ENCODE results near the gene RRAGA.
"Not testable (repeated sequence)": the region's sequence is repeated elsewhere in the genome, so short reads cannot be mapped to it uniquely, and the experiment has no call there.

The RRAGA gene, protein sequence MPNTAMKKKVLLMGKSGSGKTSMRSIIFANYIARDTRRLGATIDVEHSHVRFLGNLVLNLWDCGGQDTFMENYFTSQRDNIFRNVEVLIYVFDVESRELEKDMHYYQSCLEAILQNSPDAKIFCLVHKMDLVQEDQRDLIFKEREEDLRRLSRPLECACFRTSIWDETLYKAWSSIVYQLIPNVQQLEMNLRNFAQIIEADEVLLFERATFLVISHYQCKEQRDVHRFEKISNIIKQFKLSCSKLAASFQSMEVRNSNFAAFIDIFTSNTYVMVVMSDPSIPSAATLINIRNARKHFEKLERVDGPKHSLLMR

DNA sequence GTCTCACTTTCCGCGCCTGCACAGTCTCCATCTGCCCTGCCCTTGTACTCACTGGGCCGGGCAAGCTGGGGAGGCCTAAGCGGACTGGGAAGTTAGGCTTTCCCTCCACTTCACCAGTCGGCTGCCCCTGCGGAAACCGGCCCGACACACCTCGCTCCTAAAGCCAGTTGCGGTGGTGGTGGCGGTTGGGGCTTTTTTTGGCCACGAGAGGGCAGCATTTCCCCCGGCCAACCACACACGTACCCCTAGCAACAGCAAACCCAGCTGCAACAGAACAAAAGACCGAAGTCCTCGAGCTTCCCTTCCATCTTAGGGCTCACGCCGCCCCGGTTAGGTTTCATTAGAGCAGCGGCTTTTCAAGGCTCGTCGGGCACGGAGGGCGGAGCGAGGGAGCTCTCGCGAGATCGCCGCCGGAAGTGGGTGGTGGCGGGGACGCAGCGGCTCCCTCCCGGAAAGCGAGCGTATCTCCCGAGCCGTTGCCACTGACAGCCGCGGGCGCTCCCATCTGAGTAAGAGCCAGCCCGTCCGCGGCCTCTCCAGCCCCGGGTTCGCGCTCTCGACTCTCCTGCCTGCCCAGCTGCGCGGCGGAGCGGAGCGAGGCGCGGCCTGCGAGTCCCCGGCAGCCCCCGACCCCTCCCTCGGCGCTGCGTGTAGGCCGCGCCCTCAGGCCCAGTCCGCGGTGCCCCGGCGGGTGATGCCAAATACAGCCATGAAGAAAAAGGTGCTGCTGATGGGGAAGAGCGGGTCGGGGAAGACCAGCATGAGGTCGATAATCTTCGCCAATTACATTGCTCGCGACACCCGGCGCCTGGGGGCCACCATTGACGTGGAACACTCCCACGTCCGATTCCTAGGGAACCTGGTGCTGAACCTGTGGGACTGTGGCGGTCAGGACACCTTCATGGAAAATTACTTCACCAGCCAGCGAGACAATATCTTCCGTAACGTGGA is at the start of gene RRAGA:
Gene RRAGA, plus strand, starts transcription at position 462 of the 951 bp plus-strand sequence. Its CDS starts 233 bp downstream, at position 695.
- peak; percentile 95 for DNase-seq
- in situ Hi-C loops (cut with HindIII; ENCODE audit: low pct_ligation_motif_present, low pct_unique_long_range_greater_than_20kb, low sequenced_read_pairs) = no loop called here

DNA sequence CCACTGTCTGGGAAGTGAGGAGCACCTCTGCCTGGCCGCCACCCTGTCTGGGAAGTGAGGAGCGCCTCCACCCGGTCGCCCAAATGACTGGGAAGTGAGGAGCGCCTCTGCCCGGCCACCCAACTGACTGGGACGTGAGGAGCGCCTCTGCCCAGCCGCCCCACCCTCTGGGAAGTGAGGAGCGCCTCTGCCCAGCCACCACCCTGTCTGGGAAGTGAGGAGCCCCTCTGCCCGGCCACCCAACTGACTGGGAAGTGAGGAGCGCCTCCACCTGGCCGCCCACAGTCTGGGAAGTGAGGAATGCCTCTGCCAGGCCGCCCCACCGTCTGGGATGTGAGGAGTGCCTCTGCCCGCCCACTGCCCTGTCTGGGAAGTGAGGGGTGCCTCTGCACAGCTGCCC is 49.1 kb upstream of the RRAGA start:
- in situ Hi-C loops (cut with HindIII; ENCODE audit: low pct_ligation_motif_present, low pct_unique_long_range_greater_than_20kb, low sequenced_read_pairs) = no loop called here
- DNase-seq = no peak

DNA sequence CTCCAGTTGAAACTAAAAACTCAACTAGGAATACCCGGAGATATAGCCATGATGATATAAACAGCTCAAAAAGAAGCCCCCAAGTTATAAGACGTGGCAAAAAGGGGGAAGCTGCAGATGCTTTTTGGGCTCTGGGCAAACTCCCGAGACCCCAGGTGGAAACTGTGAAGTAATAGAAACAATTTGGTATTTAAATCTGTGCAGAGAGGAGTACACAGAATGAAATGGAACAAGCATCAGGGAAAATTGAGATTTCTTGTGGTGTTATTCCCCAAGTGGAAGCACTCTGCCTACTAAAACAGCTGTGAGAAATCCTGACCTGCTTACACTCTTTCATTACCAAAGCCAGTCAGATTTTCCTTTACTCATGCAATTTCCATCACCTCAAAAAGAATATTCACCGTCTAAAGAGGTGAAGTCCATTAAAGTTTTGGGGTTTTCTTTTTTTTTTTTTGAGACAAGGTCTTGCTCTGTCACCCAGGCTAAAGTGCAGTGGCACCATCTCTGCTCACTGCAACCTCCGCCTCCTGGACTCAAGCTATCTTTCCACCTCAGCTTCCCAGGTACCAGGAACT is 39.7 kb upstream of the RRAGA start:
- DNase-seq = no peak
- in situ Hi-C loops (cut with HindIII; ENCODE audit: low pct_ligation_motif_present, low pct_unique_long_range_greater_than_20kb, low sequenced_read_pairs) = no loop called here

DNA sequence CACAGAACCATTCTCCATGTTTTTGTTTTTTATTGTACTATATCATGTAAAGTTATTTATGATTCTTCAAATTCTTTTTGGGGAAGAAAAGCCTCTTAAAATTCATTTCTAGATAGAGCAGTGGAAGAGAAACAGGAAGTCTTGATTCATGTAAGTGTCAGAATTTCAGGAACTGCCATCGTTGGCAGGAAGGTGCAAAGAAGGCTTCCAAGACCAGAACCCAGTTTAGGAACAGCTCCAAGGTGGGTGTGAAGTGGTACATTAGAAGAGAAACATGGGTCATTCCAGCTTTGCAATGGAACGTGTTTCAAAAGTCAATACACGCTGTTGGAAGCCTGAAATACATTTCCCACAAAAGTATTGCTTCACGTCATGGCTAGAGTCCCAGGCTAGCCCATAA is 31.0 kb upstream of the RRAGA start:
- in situ Hi-C loops (cut with HindIII; ENCODE audit: low pct_ligation_motif_present, low pct_unique_long_range_greater_than_20kb, low sequenced_read_pairs) = no loop called here
- DNase-seq = no peak

DNA sequence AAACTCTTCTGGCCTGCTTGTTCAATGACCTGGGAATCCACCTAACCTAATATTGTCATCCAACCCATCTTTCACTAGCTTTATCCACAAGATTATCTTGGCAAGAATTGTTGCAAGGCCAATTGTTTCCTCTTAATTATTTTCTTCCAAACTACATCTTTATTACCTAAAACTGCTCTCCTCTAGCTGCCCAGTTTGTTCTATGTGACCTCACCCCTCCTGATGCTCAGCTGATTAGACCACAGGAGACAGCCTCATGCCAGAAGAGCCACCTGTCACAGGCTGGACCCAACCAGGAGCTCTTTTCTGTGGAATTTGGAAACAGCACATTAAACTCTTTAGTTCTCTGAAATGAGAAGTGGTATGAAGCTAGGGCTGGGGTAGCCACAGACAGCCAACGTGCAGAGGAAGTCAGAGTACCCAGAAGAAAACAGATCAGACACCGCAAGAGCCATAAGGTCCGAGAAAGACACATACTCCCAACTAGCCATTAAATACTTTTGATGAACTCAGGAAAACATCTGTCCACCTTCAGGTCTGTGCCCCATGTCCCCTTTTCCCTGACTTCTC is 28.3 kb upstream of the RRAGA start:
- in situ Hi-C loops (cut with HindIII; ENCODE audit: low pct_ligation_motif_present, low pct_unique_long_range_greater_than_20kb, low sequenced_read_pairs) = no loop called here
- no peak for DNase-seq

DNA sequence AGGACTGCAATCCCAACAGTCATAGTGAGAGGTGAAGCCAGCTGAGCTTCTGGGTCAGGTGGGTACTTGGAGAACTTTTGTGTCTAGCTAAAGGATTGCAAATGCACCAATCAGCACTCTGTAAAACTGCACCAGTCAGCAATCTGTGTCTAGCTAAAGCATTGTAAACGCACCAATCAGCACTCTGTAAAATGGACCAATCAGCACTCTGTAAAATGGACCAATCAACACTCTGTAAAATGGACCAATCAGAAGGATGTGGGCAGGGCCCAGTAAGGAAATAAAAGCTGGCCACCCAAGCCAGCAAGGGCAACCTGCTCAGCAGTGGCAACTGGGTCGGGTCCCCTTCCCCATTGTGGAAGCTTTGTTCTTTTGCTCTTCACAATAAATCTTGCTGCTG is 27.6 kb upstream of the RRAGA start:
- in situ Hi-C loops (cut with HindIII; ENCODE audit: low pct_ligation_motif_present, low pct_unique_long_range_greater_than_20kb, low sequenced_read_pairs); DNase-seq: not testable (repeated sequence)

DNA sequence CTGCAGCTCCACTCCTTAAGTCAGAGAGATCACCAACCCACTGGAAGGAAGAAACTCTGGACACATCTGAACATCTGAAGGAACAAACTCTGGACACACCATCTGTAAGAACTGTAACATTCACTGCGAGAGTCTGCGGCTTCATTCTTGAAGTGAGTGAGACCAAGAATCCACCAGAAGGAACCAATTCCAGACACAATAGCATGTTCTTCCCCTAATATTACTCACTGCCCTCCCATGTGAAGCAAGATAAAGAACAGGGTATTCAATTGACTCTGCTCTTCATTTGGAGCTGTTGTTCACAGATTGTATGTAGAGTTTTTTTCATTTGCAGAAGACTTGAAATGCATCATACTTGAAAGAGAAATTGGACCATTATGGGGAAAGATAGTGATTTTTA is 27.0 kb upstream of the RRAGA start:
- in situ Hi-C loops (cut with HindIII; ENCODE audit: low pct_ligation_motif_present, low pct_unique_long_range_greater_than_20kb, low sequenced_read_pairs) = no loop called here
- no peak for DNase-seq

DNA sequence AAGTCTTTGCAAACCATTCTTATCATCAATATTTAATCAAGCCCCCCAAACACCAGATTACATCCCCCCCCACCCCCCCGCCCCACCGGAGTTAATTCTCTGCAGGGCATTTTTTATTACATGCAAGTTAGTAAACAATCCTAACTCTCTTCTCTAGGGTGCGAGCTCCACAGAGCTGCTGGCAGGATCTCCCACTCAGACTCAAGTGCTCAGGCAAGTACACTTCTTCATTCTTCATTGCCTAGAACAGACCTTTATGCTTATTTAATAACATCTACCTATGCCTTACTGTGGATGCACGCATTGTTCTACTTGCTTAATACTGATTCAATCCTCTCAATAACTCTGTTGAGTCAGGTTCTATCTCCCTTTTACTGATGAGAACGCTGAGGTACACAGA is 26.1 kb upstream of the RRAGA start:
- no peak for DNase-seq
- in situ Hi-C loops (cut with HindIII; ENCODE audit: low pct_ligation_motif_present, low pct_unique_long_range_greater_than_20kb, low sequenced_read_pairs) = no loop called here

DNA sequence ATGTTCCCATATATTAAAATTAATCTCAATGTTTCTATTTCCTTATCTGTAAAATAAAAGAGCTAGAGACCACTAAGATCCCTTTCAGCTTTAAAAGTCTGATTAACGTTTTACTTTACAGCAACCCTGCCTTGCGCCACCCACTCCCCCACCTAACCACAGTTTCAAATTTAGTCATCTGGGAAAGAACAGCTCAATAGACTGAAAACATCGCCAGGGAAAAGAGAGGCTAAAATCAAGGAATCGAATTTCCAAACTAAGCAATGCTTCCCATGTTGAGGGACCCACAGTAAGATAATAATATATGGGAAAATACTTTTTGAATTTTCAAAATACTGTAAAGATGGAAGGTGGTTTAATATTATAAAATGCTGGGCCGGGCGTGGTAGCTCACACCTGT is 22.9 kb upstream of the RRAGA start:
- in situ Hi-C loops (cut with HindIII; ENCODE audit: low pct_ligation_motif_present, low pct_unique_long_range_greater_than_20kb, low sequenced_read_pairs) = no loop called here
- no peak for DNase-seq

DNA sequence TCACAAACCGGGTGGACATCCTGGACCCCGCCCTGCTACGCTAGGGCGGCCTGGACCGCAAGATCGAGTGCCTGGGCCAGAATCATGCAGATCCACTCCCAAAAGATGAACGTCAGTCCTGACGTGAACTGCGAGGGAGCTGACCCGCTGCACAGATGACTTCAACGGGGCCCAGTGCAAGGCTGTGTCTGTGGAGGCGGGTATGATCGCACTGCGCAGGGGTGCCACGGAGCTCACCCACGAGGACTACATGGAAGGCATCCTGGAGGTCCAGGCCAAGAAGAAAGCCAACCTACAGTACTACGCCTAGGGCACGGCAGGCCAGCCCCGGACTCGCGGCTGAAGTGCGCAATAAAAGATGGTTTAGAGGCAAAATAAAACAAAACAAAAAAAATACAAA is 21.4 kb upstream of the RRAGA start:
- DNase-seq = no peak
- in situ Hi-C loops (cut with HindIII; ENCODE audit: low pct_ligation_motif_present, low pct_unique_long_range_greater_than_20kb, low sequenced_read_pairs) = no loop called here

DNA sequence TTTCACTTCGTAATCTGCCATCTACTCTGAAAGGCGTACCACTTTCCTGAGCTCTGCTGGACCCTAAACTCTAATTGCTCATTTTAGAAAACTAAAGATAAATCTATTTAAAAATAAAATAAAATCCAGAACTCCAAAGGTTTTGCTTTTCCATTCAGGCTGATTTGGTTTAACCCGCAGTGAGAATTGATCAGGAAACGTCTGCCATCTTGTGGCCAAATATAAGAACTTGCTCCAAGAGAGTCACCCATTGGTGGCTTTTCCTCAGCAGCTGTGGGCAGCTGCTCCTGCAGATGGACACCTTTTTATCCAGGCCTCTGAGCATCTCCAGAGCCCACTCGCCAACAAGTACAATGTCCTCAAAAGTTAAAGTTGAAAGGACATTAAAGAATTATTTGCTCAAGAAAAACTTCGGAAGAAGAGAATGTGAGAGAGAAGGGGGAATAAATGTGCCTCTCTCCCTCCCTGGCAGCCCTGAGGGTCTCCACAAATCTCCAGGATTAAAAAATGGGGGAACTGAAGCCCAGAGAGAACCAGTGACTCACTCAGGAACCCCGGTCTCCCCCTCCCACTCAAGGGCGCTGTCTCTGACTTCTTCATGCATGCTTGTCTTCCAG is 20.3 kb upstream of the RRAGA start:
- peak; percentile 62 for DNase-seq
- in situ Hi-C loops (cut with HindIII; ENCODE audit: low pct_ligation_motif_present, low pct_unique_long_range_greater_than_20kb, low sequenced_read_pairs) = no loop called here

DNA sequence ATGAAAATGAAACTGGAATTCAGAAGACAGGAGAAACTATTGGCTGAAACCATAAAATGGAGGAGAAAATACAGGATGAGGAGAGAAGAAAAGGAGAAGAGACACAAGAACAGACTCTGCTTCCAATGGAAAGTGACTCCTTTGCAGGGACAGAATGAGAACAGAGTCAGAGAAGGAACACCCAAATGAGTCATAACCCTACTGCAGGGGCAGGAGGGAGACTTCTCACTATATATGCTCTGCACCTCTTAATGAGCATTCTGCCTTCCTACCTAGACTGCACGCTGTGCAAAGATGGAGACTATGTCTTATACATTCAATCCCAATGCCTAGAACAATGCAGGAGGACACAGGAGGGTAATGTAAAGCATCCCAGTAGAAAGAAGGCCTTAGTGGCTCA is 18.3 kb upstream of the RRAGA start:
- no peak for DNase-seq

DNA sequence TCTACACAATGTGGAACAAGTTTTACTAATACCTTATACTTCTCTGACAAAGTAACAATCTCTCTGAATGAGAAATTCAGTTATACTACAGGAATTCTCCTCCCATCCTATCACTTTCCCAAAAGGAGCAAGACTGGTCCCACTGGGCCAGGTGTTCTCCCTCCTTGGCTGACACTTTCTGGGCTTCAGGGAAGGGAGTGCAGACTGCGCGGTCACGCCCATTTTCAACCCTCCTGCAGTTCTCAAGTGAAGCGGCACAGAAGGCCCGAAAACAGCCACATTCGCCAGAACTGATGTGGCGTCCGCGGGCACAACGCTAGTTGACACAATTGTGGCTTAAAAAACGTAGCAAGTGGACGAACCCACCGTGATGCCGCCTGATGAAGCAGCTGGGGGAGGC is 16.8 kb upstream of the RRAGA start:
- no peak for DNase-seq
- in situ Hi-C loops (cut with HindIII; ENCODE audit: low pct_ligation_motif_present, low pct_unique_long_range_greater_than_20kb, low sequenced_read_pairs) = no loop called here

More for the DNA sequence above, 18.3 kb upstream of the RRAGA start:
- in situ Hi-C loops (cut with HindIII; ENCODE audit: low pct_ligation_motif_present, low pct_unique_long_range_greater_than_20kb, low sequenced_read_pairs) = no loop called here

DNA sequence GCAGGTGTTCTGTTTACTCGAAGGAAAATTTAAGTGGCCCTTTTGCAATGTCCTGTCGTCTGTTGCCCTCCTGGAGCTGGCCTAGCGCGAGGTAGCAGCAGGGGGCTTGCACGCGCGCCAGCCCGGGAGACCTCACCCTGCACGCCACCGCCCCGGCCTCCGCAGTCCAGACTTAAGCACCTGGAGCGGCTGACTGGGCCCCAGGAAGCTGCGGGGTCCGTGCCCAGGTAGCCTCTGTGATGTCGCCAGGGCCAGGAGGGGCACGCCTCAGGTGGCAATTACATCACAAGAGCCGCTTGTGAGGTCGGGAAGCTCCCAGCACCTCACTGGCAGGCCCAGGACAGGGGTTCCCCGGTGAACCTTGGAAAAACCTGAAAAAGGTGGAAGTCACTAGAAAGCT is 16.2 kb upstream of the RRAGA start, which contains the start of gene SAXO1:
Gene SAXO1, minus strand, starts transcription at position 195 of the 400 bp plus-strand sequence. CDS start 301 bp downstream, outside the sequence.
- no peak for DNase-seq
- in situ Hi-C loops (cut with HindIII; ENCODE audit: low pct_ligation_motif_present, low pct_unique_long_range_greater_than_20kb, low sequenced_read_pairs) = no loop called here

DNA sequence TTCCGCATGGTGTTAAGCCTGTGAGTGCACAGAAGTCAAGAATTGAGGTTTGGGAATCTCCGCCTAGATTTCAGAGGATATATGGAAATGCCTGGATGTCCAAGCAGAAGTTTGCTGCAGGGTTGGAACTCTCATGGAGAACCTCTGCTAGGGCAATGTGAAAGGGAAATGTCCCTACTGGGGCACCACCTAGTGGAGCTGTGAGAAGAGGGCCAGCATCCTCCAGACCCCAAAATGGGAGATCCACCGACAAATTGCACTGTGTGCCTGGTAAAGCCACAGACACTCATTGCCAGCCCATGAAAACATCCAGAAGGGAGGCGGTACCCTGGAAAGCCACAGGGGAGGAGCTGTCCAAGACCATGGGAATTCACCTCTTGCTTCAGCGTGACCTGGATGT is 12.6 kb upstream of the RRAGA start:
- in situ Hi-C loops (cut with HindIII; ENCODE audit: low pct_ligation_motif_present, low pct_unique_long_range_greater_than_20kb, low sequenced_read_pairs) = no loop called here
- DNase-seq = no peak

DNA sequence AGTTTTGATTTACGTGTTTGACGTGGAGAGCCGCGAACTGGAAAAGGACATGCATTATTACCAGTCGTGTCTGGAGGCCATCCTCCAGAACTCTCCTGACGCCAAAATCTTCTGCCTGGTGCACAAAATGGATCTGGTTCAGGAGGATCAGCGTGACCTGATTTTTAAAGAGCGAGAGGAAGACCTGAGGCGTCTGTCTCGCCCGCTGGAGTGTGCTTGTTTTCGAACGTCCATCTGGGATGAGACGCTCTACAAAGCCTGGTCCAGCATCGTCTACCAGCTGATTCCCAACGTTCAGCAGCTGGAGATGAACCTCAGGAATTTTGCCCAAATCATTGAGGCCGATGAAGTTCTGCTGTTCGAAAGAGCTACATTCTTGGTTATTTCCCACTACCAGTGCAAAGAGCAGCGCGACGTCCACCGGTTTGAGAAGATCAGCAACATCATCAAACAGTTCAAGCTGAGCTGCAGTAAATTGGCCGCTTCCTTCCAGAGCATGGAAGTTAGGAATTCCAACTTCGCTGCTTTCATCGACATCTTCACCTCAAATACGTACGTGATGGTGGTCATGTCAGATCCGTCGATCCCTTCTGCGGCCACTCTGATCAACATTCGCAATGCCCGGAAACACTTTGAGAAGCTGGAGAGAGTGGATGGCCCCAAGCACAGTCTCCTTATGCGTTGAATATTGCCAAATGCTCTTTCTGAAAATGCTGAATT is 850 bp downstream of the RRAGA start:
- DNase-seq = peak; percentile 38
- in situ Hi-C loops (cut with HindIII; ENCODE audit: low pct_ligation_motif_present, low pct_unique_long_range_greater_than_20kb, low sequenced_read_pairs) = no loop called here

DNA sequence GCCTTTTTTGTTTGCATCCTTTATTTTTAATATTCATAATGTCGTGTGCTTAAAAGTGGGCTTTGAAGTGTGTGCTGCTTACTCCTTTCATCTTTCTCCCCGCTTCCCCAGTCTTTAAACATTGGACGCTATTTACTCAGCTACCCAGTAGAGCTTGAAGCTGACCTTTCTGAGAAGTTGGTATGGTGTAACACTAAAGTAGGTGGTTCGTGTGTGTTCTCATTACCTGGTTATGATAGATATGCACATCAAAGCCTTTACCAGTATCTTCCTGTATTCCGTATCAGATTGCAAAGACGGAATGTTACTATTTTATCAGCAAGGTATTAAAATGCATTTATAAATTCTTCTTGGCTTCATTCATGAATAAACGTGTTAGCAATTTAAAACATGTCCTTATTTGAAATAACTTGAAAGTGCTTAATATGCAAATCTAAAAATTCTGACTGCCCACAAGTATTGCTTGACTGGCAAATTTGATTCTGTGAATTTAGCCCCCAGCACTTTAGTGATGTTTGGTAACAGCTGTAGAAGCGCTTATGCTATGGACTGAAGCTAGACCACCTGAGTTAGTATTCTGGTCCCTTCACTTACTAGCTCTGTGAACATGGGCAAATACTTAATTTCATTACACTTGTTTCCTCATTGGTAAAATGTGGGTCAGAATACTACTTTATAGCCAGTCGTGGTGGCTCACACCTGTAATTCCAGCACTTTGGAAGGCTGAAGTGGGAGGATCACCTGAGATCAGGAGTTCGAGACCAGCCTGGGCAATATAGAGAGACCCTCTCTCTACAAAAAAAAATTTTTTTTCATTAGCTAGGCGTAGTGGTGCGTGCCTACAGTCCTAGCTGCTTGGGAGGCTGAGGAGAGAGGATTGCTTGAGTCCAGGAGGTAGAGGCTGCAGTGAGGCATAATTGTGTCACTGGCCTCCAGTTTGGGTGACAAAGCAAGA is 1.7 kb downstream of the RRAGA start:
- in situ Hi-C loops (cut with HindIII; ENCODE audit: low pct_ligation_motif_present, low pct_unique_long_range_greater_than_20kb, low sequenced_read_pairs) = no loop called here
- DNase-seq = peak; percentile 16
